VCaP (cell line): Measurements from ENCODE around the gene SLC6A19.

ENCODE experiments used
- H3K27ac ChIP-seq: fragments of 450-650 bp; 2 replicates; pipeline ENCODE4 v1.5.1; 2017
- CTCF ChIP-seq: fragments of 450-650 bp; conservative IDR thresholded peaks from 2 replicates; pipeline ENCODE4 v1.5.1; 2017; ENCODE audit warnings: mild to moderate bottlenecking, moderate library complexity

Gene SLC6A19

GRCh38 chr5:1201327-1202025, at the start of gene SLC6A19:
TSS of gene SLC6A19 (plus strand) at chr5:1201595. CDS start at chr5:1201651, 56 bp downstream.
- H3K27ac ChIP-seq: peak within 1 kb of the TSS; percentile 26; the same call in 1 of the 2 replicates
- TF ChIP-seq CTCF: no peak

- H3K27ac ChIP-seq: peak overlapping the region; percentile 90
- no peak for TF ChIP-seq CTCF
Measured at GRCh38 chr5:1152156-1152555, 49.2 kb upstream of the SLC6A19 start.

GRCh38 chr5:1152771-1153282, 48.6 kb upstream of the SLC6A19 start:
- H3K27ac ChIP-seq: peak overlapping the region; percentile 90
- TF ChIP-seq CTCF: no peak

- H3K27ac ChIP-seq: peak overlapping the region; percentile 90
- TF ChIP-seq CTCF: no peak
Measured at GRCh38 chr5:1153428-1153827, 48.0 kb upstream of the SLC6A19 start.

- peak overlapping the region; percentile 90; the same call in 1 of the 2 replicates for H3K27ac ChIP-seq
- TF ChIP-seq CTCF: no peak
Measured at GRCh38 chr5:1155191-1156032, 46.0 kb upstream of the SLC6A19 start.

- TF ChIP-seq CTCF: no peak
- H3K27ac ChIP-seq: peak overlapping the region; percentile 90; the same call in 1 of the 2 replicates
Measured at GRCh38 chr5:1156033-1156753, 45.2 kb upstream of the SLC6A19 start.
